ENCODE data around the gene KCNJ8.

The KCNJ8 gene

GRCh38 chr12:21764065-21764464 is 10.4 kb downstream of the KCNJ8 start:
- H3K27ac ChIP-seq (ENCODE audit: low read length), result no peak overlapping the region
- H4K20me1 ChIP-seq (ENCODE audit: insufficient read depth, low read length), result no peaks in the 10 kb centered on the region
- no peaks in the 10 kb centered on the region for H3K36me3 ChIP-seq (ENCODE audit: insufficient read depth, low read length)
- H3K9ac ChIP-seq (ENCODE audit: low read depth, low read length), result no peak overlapping the region
- no peaks in the 10 kb centered on the region for H3K27me3 ChIP-seq (ENCODE audit: insufficient read depth, low read length, poor library complexity)
- TF ChIP-seq, protein P1, sequence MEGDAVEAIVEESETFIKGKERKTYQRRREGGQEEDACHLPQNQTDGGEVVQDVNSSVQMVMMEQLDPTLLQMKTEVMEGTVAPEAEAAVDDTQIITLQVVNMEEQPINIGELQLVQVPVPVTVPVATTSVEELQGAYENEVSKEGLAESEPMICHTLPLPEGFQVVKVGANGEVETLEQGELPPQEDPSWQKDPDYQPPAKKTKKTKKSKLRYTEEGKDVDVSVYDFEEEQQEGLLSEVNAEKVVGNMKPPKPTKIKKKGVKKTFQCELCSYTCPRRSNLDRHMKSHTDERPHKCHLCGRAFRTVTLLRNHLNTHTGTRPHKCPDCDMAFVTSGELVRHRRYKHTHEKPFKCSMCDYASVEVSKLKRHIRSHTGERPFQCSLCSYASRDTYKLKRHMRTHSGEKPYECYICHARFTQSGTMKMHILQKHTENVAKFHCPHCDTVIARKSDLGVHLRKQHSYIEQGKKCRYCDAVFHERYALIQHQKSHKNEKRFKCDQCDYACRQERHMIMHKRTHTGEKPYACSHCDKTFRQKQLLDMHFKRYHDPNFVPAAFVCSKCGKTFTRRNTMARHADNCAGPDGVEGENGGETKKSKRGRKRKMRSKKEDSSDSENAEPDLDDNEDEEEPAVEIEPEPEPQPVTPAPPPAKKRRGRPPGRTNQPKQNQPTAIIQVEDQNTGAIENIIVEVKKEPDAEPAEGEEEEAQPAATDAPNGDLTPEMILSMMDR (IDR thresholded peaks at IDR 0.05; ENCODE audit: borderline replicate concordance, extremely low read depth, low read length, poor library complexity, severe bottlenecking), result no peak
- ATAC-seq (ENCODE audit: insufficient read depth, low read depth) (no peak), DNase-seq (no peak)
- no peaks in the 10 kb centered on the region for H3K9me3 ChIP-seq (ENCODE audit: insufficient read depth, low read length, severe bottlenecking)
- no peak overlapping the region for H3K4me2 ChIP-seq (ENCODE audit: insufficient read depth, low read length)
- H3K4me1 ChIP-seq (ENCODE audit: insufficient read depth, low read length), result no peaks in the 10 kb centered on the region
- H2AFZ ChIP-seq (ENCODE audit: low read depth, low read length), result no peak overlapping the region
- H3K79me2 ChIP-seq (ENCODE audit: insufficient read depth, low read length), result no peaks in the 10 kb centered on the region
- no peak overlapping the region for H3K4me3 ChIP-seq (ENCODE audit: low read depth in 1 of 2, low read length in 2 of 2)

GRCh38 chr12:21763531-21763930 is 11.0 kb downstream of the KCNJ8 start:
- H3K9me3 ChIP-seq (ENCODE audit: insufficient read depth, low read length, severe bottlenecking), result no peaks in the 10 kb centered on the region
- TF ChIP-seq EZH2 (IDR thresholded peaks at IDR 0.05; ENCODE audit: borderline replicate concordance, low read depth, low read length, severe bottlenecking), result no peak
- TF ChIP-seq, protein P1 (IDR thresholded peaks at IDR 0.05; ENCODE audit: borderline replicate concordance, extremely low read depth, low read length, poor library complexity, severe bottlenecking), result no peak
- no peak overlapping the region for H3K4me3 ChIP-seq (ENCODE audit: low read depth in 1 of 2, low read length in 2 of 2)
- no peak overlapping the region for H2AFZ ChIP-seq (ENCODE audit: low read depth, low read length)
- H3K36me3 ChIP-seq (ENCODE audit: insufficient read depth, low read length), result no peaks in the 10 kb centered on the region
- ATAC-seq (ENCODE audit: insufficient read depth, low read depth) (no peak), DNase-seq (no peak)
- no peaks in the 10 kb centered on the region for H4K20me1 ChIP-seq (ENCODE audit: insufficient read depth, low read length)
- H3K9ac ChIP-seq (ENCODE audit: low read depth, low read length), result no peak overlapping the region
- no peak overlapping the region for H3K4me2 ChIP-seq (ENCODE audit: insufficient read depth, low read length)
- H3K4me1 ChIP-seq (ENCODE audit: insufficient read depth, low read length), result no peaks in the 10 kb centered on the region
- H3K79me2 ChIP-seq (ENCODE audit: insufficient read depth, low read length), result no peaks in the 10 kb centered on the region
- H3K27me3 ChIP-seq (ENCODE audit: insufficient read depth, low read length, poor library complexity), result no peaks in the 10 kb centered on the region
- no peak overlapping the region for H3K27ac ChIP-seq (ENCODE audit: low read length)

- H3K9me3 ChIP-seq (ENCODE audit: insufficient read depth, low read length, severe bottlenecking), result no peaks in the 10 kb centered on the region
- no peaks in the 10 kb centered on the region for H3K27me3 ChIP-seq (ENCODE audit: insufficient read depth, low read length, poor library complexity)
- H3K4me3 ChIP-seq (ENCODE audit: low read depth in 1 of 2, low read length in 2 of 2), result no peak overlapping the region
- DNase-seq (no peak), ATAC-seq (ENCODE audit: insufficient read depth, low read depth) (no peak)
- no peak overlapping the region for H3K27ac ChIP-seq (ENCODE audit: low read length)
- TF ChIP-seq, protein P1 (IDR thresholded peaks at IDR 0.05; ENCODE audit: borderline replicate concordance, extremely low read depth, low read length, poor library complexity, severe bottlenecking), result no peak
- TF ChIP-seq EZH2 (IDR thresholded peaks at IDR 0.05; ENCODE audit: borderline replicate concordance, low read depth, low read length, severe bottlenecking), result no peak
- no peaks in the 10 kb centered on the region for H3K36me3 ChIP-seq (ENCODE audit: insufficient read depth, low read length)
- no peak overlapping the region for H3K9ac ChIP-seq (ENCODE audit: low read depth, low read length)
- no peaks in the 10 kb centered on the region for H3K79me2 ChIP-seq (ENCODE audit: insufficient read depth, low read length)
- no peak overlapping the region for H2AFZ ChIP-seq (ENCODE audit: low read depth, low read length)
- no peaks in the 10 kb centered on the region for H4K20me1 ChIP-seq (ENCODE audit: insufficient read depth, low read length)
- no peak overlapping the region for H3K4me2 ChIP-seq (ENCODE audit: insufficient read depth, low read length)
- no peaks in the 10 kb centered on the region for H3K4me1 ChIP-seq (ENCODE audit: insufficient read depth, low read length)
Observed at GRCh38 chr12:21759737-21760136, 14.8 kb downstream of the KCNJ8 start.

DNA sequence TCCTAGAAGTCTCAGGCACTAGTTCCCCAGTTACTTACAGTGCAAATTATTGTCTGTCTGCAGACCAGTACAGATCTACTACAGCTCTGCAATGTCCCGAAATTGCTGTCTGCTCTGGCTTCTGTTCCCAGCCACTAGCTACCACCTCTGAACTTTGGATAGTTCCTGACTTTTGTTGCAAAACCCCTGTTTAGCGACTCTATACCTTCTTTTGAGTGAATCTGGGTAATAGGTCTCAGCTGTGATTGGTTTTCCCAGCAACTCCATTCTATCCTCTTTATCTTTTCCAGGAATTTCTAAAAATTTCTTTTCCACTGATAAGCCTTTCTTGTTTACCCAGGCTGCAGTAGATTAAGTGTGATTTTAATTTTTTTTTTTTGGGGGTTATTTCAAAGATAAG is 16.8 kb downstream of the KCNJ8 start:
- no peaks in the 10 kb centered on the region for H3K9me3 ChIP-seq (ENCODE audit: insufficient read depth, low read length, severe bottlenecking)
- ATAC-seq (ENCODE audit: insufficient read depth, low read depth) (no peak), DNase-seq (no peak)
- H3K4me1 ChIP-seq (ENCODE audit: insufficient read depth, low read length), result no peaks in the 10 kb centered on the region
- H3K4me2 ChIP-seq (ENCODE audit: insufficient read depth, low read length), result no peak overlapping the region
- H3K27ac ChIP-seq (ENCODE audit: low read length), result no peak overlapping the region
- H3K9ac ChIP-seq (ENCODE audit: low read depth, low read length), result no peak overlapping the region
- H3K79me2 ChIP-seq (ENCODE audit: insufficient read depth, low read length), result no peaks in the 10 kb centered on the region
- TF ChIP-seq, protein P1 (IDR thresholded peaks at IDR 0.05; ENCODE audit: borderline replicate concordance, extremely low read depth, low read length, poor library complexity, severe bottlenecking), result no peak
- no peak for TF ChIP-seq EZH2 (IDR thresholded peaks at IDR 0.05; ENCODE audit: borderline replicate concordance, low read depth, low read length, severe bottlenecking)
- H3K36me3 ChIP-seq (ENCODE audit: insufficient read depth, low read length), result no peaks in the 10 kb centered on the region
- no peak overlapping the region for H2AFZ ChIP-seq (ENCODE audit: low read depth, low read length)
- H4K20me1 ChIP-seq (ENCODE audit: insufficient read depth, low read length), result no peaks in the 10 kb centered on the region
- H3K27me3 ChIP-seq (ENCODE audit: insufficient read depth, low read length, poor library complexity), result no peaks in the 10 kb centered on the region
- no peak overlapping the region for H3K4me3 ChIP-seq (ENCODE audit: low read depth in 1 of 2, low read length in 2 of 2)
